Dedifferentiated amniotic fluid mesenchymal stem cell (primary cell): ENCODE data around the gene PTPN18.
A peak's percentile ranks its signal among the peaks of the same experiment; 100 is the strongest.
"Not testable (repeated sequence)": the region's sequence is repeated elsewhere in the genome, so short reads cannot be mapped to it uniquely, and the experiment has no call there.

Source experiments
- DNase-seq: peaks from one replicate; pipeline ENCODE4 v3.0.0-alpha.2; 2016; ENCODE audit errors: extremely low spot score

The PTPN18 gene

GRCh38 chr2:130355578-130356431, at the start of gene PTPN18:
PTPN18 (plus strand) TSS chr2:130356056; CDS start chr2:130356108, 52 bp downstream.
- peak; percentile 69 for DNase-seq

GRCh38 chr2:130307850-130308249, 48.0 kb upstream of the PTPN18 start:
- no peak for DNase-seq

DNA sequence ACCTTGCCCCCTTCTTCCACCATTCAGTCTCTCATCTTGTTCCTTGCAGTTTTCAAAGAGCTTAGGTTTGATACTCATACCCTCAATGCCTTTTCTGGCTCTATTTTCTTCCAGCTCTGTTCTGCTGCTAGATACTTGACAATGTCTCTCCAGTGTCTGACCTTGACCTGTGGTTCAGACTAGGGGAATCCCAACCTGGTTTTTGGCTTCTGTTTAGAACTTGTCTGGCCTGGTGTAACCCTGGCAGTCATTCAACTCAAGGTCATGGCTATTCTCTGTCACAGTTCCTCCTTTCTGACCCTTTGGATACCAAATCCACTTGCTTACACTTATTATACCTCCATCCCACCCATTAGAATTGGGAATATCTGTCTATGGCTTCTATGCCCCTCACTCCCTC, 45.0 kb upstream of the PTPN18 start:
- DNase-seq: no peak

GRCh38 chr2:130313812-130314334, 42.0 kb upstream of the PTPN18 start:
- DNase-seq: no peak

DNA sequence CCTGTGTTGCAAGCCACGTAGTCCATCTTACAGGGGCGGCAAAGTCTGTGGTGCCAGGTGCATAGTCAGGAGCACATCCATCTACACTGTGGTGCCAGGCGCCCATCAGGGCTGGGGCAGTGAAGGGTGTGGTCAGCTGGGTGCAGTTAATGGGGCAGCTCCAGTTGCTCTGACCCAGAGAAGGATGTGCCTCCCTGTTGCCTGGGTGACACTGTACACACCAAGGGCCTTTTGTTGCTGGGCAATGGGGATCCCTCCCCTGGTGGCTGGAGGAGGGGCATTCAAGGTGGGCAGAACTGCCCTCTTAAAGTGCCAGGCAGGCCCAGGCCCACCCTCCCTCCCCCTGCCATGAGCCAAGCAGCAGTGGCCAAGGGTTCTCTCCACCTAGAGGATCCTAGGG, 41.5 kb upstream of the PTPN18 start:
- no peak for DNase-seq

DNA sequence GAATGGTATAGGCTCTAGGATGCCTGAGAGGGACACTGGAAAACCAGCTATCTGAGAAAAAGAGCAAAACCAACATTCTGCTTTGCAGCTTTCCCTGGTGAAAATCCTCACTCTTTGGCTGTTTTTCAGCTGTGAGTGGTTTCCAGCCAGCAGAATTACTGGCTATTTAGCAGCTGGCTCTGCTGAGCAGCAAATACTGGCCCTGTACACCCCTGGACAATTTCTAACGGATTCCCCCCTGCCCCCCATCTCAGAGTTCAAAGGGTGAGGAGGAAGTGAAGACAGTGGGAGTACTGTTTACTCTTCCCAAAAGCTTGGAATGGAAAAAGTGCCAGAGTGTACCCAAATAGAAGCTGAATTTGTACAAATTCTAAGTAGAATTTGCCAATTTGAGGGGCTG, 39.3 kb upstream of the PTPN18 start:
- no peak for DNase-seq

DNA sequence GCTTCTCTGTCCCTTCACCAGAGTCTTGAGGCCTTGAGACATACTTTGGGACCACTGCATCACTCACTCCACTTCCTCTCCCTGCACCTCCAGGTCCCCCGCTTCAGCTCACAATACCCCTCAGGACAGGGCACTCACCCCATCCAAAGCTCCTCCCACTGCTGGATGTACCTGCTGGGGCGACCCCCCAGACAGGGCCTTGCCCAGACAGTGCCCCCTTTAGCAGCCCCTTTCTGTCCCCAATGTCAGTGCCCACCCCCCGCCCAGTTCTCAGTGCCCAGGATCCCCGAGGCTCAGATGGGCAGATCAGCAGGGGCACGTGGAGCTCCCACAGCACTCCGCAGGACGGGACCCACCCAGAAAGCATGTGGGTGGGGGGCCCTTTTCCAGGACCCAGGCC, 37.0 kb upstream of the PTPN18 start:
- DNase-seq: no peak

GRCh38 chr2:130319536-130319935, 36.3 kb upstream of the PTPN18 start:
- DNase-seq: no peak

GRCh38 chr2:130327703-130328527, 27.9 kb upstream of the PTPN18 start:
- DNase-seq: no peak

- DNase-seq: no peak
Observed at GRCh38 chr2:130328710-130329109, 27.1 kb upstream of the PTPN18 start.

DNA sequence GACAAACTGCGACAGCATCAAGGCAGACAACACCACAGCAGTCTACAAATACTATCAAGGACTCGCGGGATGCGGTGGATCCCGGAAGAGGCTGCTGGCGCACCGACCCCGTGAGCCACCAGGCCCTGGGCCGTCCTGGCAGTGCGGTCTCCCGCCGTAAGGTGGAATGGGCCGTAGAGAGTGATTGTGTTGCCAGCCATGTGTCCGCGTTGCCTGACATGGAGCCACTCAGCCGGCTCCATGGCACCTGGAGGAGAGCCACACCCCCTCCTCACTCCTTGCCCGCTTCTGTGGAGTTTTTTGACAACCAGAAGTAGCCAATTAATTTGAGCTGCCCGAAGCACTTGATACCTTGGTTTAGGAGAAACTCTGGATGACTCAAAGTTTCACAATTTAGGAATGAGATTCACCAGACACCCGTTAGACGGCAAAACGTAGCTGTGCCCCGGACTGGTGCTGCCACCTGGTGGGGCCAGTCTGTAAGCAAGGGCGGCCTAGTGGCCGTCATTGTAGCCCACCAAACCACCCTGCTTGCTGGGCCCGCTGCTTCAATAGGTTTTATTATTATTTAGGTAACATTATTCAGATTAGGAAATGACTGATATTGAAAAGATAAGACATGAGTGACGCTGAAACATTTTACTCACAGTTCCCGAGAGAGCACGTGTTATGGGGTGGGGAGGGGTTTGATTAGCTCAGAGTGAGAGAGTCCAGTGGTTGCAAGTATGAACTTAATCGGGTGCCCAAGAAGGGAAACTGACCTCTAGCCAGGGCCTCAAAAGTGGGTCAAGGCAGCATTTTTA, 23.4 kb upstream of the PTPN18 start:
- DNase-seq: peak; percentile 72

DNA sequence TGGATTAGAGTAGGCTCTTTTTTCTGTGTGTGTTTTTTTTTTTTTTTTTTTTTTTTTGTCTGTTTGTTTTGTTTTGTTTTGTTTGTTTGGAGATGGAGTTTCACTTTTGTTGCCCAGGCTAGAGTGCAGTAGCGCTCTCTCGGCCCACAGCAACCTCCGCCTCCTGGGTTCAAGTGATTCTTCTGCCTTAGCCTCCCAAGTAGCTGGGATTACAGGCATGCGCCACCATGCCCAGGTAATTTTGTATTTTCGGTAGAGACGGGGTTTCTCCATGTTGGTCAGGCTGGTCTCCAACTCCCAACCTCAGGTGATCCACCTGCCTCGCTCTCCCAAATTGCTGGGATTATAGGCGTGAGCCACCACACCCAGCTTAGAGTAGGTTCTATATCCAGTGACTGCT, 22.6 kb upstream of the PTPN18 start:
- not testable (repeated sequence) for DNase-seq

DNA sequence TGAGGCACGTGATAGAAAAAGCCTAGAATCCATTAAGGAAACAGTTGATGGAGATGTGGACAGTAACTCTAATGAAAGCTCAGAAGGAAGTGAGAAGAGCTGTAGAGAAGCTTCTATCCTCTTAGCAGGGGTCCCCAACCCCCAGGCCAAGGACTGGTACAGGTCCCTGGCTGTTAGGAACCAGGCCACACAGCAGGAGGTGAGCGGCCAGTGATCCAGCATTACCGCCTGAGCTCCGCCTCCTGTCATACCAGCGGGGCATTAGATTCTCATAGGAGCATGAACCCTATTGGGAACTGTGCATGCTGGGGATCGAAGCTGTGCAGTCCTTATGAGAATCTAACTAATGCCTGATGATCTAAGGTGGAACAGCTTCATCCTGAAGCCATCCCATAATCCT, 21.8 kb upstream of the PTPN18 start:
- DNase-seq: no peak

- DNase-seq: no peak
Observed at GRCh38 chr2:130335226-130335625, 20.6 kb upstream of the PTPN18 start.

DNA sequence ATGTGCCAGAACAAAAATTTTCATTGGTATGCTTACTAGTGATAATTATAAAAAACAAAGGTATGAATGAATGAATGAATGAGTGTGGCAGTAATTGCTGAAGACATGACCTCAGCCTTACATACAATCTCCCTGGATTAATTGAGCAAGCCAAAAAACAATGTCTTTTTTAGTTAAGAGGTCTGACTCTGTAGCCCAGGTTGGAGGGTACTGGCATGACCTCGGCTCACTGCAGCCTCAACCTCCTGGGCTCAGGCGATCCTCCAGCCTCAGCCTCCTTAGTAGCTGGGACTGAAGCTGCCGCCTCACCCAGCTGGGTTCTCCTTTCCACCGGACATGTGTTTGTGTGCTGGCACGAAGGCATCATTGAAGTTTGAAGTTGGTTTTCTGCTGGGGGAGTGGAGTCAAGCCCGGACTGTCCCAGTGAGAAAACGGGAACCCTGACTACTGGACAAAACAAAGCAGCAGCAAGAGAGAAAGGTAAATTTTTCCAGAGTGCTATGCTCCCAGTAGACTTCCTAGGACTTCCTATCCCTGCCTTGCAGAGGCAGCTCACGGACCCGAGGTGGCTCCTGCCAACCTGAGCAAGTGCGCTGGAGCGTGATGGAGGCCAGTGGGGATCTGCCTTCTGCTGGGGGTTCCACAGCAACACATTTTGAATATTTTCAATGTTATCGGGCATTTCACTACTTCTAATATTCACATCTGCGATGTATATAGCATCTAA, 19.5 kb upstream of the PTPN18 start:
- DNase-seq: no peak

- peak; percentile 79 for DNase-seq
Observed at GRCh38 chr2:130336877-130337734, 18.8 kb upstream of the PTPN18 start.

GRCh38 chr2:130337735-130338325, 18.0 kb upstream of the PTPN18 start:
- DNase-seq: peak; percentile 45

DNA sequence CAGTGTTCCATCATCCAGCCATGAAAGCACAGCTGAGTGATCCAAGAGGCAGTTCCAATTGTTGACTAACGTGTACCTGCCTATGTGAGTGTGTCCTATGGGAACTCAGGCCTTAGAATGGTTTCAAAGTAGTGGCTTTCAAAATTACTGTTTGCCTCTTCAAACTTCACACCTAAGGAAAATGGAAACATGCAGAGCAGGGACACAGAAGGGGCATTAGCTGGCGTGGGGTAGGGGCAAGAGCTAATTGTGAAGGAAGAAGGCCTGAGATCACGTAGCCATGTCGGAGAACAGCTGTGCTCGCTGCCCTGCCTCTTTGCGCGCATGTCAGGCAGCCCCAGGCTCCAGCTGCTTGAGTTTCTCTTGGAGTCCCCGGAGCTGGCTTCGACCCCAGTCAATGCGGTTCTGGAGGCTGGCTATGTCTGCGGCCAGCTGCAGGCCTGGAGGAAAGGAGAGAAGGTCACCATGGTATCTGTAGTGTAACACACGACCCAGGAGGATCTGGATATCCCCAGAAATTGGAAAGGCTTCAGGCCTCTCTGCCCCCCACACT, 17.0 kb upstream of the PTPN18 start:
- no peak for DNase-seq
